ENCODE results near the gene CPED1. TPM values are rescaled to one million over a fixed set of nuclear protein-coding genes. Genes with fewer than 3 reads are reported as not detected.

The CPED1 gene
- total RNA-seq, 1 experiment from 2014 or later = 0.13 TPM

DNA sequence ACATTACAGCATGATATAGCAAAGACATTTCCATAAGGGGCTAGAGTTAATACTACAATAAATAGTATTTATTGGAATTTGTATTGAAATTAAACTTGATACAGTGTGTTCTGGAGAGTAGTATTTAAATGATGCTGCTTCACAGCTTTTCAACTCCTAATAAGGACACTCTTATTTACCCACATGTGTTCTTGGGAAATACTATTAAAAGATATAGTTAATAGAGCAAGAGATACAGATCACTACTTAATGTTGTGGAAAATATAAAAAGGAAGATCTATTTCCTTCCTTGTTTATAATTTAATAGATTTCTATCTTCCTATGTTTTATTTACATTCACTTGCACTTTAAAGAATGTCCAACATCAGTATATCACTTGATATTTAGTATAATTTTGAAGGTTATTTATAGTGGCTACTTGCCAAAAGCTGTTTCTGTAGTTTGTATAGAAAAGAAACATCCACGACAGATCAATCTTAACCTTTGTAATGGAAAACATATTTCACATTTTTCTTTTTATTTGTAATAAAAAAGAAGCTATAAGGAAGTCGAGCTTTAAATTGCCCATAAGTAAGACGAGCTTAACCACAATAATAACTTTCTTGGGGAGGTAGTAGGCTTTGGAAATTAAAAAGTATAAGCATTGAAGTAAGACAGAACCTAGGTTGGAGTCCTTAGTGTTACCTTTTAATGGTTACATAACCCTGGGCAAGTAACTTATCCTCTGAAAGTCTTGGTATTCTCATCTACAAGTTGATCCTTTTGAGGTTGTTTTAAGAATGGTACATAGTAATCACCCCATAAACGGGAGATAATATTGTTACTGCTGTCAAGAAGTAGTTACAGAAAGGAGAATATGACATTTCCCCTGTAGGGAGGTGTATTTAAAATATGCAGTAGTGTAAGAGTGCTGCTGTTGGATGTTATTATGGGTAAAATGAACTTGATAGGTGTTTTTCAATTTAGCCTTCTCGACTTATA is 32.8 kb downstream of the CPED1 start:
- H3K27me3 ChIP-seq (ENCODE audit: insufficient read depth, low read length) = no peaks in the 10 kb centered on the region
- H4K20me1 ChIP-seq (ENCODE audit: control insufficient read depth, insufficient read depth, insufficient read length) = no peaks in the 10 kb centered on the region
- no peak overlapping the region for H3K4me2 ChIP-seq (ENCODE audit: insufficient read depth, insufficient read length, low read length)
- no peak overlapping the region for H3K18ac ChIP-seq (ENCODE audit: insufficient read length, low read depth, low read length)
- no peak overlapping the region for H3T11ph ChIP-seq (ENCODE audit: low read length)
- no peak overlapping the region for H4K5ac ChIP-seq (ENCODE audit: insufficient read length, low read depth, low read length)
- no peak overlapping the region for H4K8ac ChIP-seq (replicated peaks; ENCODE audit: insufficient read length, low read depth, low read length)
- no peak overlapping the region for H3K14ac ChIP-seq (ENCODE audit: insufficient read depth, low read length)
- Mint-ChIP-seq H3K27me3 (ENCODE audit: low read depth) (no peaks in the 10 kb centered on the region), H3K27ac (no peak overlapping the region), H3K9me3 (peaks cover 0 to 1% of the 10 kb centered on the region in 2 experiments; a peak in 1 of 5 replicates), H3K4me1 (peaks cover 0 to 1% of the 10 kb centered on the region in 2 experiments; a peak in 1 of 4 replicates), H3K4me3 (no peak overlapping the region), H3K36me3 (ENCODE audit: insufficient read depth in 1 of 3, low read depth in 3 of 3) (no peaks in the 10 kb centered on the region)
- H2BK20ac ChIP-seq (ENCODE audit: low read depth, low read length, poor library complexity, severe bottlenecking) = no peak overlapping the region
- no peaks in the 10 kb centered on the region for H3K4me1 ChIP-seq (ENCODE audit: insufficient read depth, low read length)
- H3K79me1 ChIP-seq (ENCODE audit: insufficient read depth, low read depth, low read length, poor library complexity, severe bottlenecking) = no peaks in the 10 kb centered on the region
- no peak overlapping the region for H3K23ac ChIP-seq (ENCODE audit: insufficient read length, low read depth, low read length)
- H2BK15ac ChIP-seq (ENCODE audit: low read depth, low read length) = no peak overlapping the region
- H3K23me2 ChIP-seq (ENCODE audit: insufficient read length, low read depth, low read length, poor library complexity, severe bottlenecking) = no peaks in the 10 kb centered on the region
- no peak overlapping the region for H3K27ac ChIP-seq (ENCODE audit: insufficient read length, low read depth, low read length)
- TF ChIP-seq CTCF (conservative IDR thresholded peaks at IDR 0.05) = no peak
- no peak overlapping the region for H3K4ac ChIP-seq (ENCODE audit: low read depth, low read length)
- H2BK5ac ChIP-seq (ENCODE audit: insufficient read length, low read length) = no peak overlapping the region
- H2AFZ ChIP-seq (ENCODE audit: low read length) = no peak overlapping the region
- no peaks in the 10 kb centered on the region for H3K79me2 ChIP-seq (ENCODE audit: insufficient read depth, low read length)
- no peaks in the 10 kb centered on the region for H3K9me3 ChIP-seq (ENCODE audit: control insufficient read depth, low read depth, low read length)
- WGBS (ENCODE audit: extremely low coverage, insufficient read length, low lambda C conversion rate) = no CpG with 5 or more reads among the region's 5 CpGs
- H3K9ac ChIP-seq (ENCODE audit: extremely low read depth, insufficient read length, low read length) = no peak overlapping the region
- no peak overlapping the region for H3K56ac ChIP-seq (ENCODE audit: insufficient read length, low read depth, low read length)
- no peak overlapping the region for H4K91ac ChIP-seq (ENCODE audit: insufficient read length, low read depth, low read length)
- DNase-seq = no peak
- no peak overlapping the region for H2BK120ac ChIP-seq (ENCODE audit: low read depth, low read length, poor library complexity, severe bottlenecking)
- no peak overlapping the region for H2AK5ac ChIP-seq (ENCODE audit: insufficient read length, low read length)
- H2BK12ac ChIP-seq (ENCODE audit: insufficient read length, low read depth, low read length) = no peak overlapping the region

All from H9 (cell line).